HepG2 (cell line): ENCODE results near the gene NHERF2. TPM values are rescaled to one million over a fixed set of nuclear protein-coding genes. Genes with fewer than 3 reads are reported as not detected.

Experiments used
- ARID4A ChIP-seq: sonication (generic); formaldehyde crosslinking; IDR thresholded peaks from 2 replicates; pipeline ENCODE4 v1.5.0; 2020; ENCODE audit warnings: mild to moderate bottlenecking, missing genetic modification reagents, borderline replicate concordance
- ATF4 ChIP-seq, 2 experiments: fragments of 450-650 bp in 1 of 2; sonication (generic) in 1 of 2; formaldehyde crosslinking; IDR thresholded peaks; 2 replicates each; pipeline versions ENCODE4 v1.5.0 to v1.8.0; 2020 to 2022; ENCODE audit warnings: mild to moderate bottlenecking in 1 of 2, missing genetic modification reagents in 1 of 2
- BORCS8-MEF2B ChIP-seq: sonication (generic); formaldehyde crosslinking; IDR thresholded peaks from 2 replicates; pipeline ENCODE4 v1.8.0; 2022; ENCODE audit warnings: mild to moderate bottlenecking, missing genetic modification reagents
- GPBP1L1 ChIP-seq: sonication (generic); formaldehyde crosslinking; IDR thresholded peaks from 2 replicates; pipeline ENCODE4 v1.5.0; 2020; ENCODE audit warnings: mild to moderate bottlenecking, missing genetic modification reagents
- IRF2 ChIP-seq: IDR thresholded peaks from 2 replicates; pipeline ENCODE4 v1.6.1; 2018; ENCODE audit warnings: missing genetic modification reagents, missing compliant biosample characterization
- KIAA2018 ChIP-seq: sonication (generic); formaldehyde crosslinking; IDR thresholded peaks from 2 replicates; pipeline ENCODE4 v1.5.0; 2020; ENCODE audit warnings: mild to moderate bottlenecking, missing genetic modification reagents, borderline replicate concordance
- PHF8 ChIP-seq: sonication (generic); formaldehyde crosslinking; IDR thresholded peaks from 2 replicates; pipeline ENCODE4 v1.5.0; 2020; ENCODE audit warnings: missing genetic modification reagents
- PTBP1 ChIP-seq: fragments of 200-400 bp; formaldehyde crosslinking; IDR thresholded peaks from 2 replicates; pipeline ENCODE4 v1.6.1; 2018; ENCODE audit warnings: low read length, low read depth; ENCODE audit not compliant: poor library complexity, severe bottlenecking
- ZBTB21 ChIP-seq: sonication (generic); formaldehyde crosslinking; IDR thresholded peaks from 2 replicates; pipeline ENCODE4 v1.4.0; 2020; ENCODE audit warnings: missing genetic modification reagents
- ZFP36 ChIP-seq: fragments of 150-350 bp; IDR thresholded peaks from 2 replicates; pipeline ENCODE4 v1.6.1; 2018; ENCODE audit warnings: borderline replicate concordance, low read length, low read depth; ENCODE audit not compliant: partially characterized antibody
- ZNF124 ChIP-seq: sonication (generic); formaldehyde crosslinking; IDR thresholded peaks from 2 replicates; pipeline ENCODE4 v1.4.0; 2020; ENCODE audit warnings: missing genetic modification reagents
- ZNF367 ChIP-seq: sonication (generic); formaldehyde crosslinking; IDR thresholded peaks from 2 replicates; pipeline ENCODE4 v1.4.0; 2020; ENCODE audit warnings: missing genetic modification reagents, borderline replicate concordance
- ZNF768 ChIP-seq: sonication (generic); formaldehyde crosslinking; IDR thresholded peaks from 2 replicates; pipeline ENCODE4 v1.4.0; 2020; ENCODE audit warnings: missing genetic modification reagents
- polyA plus RNA-seq, 8 experiments: library from polyadenylated mRNA; depleted of rRNA in 3 of 8; stranded (reverse) in 7 of 8; unstranded in 1 of 8; fragments of >200 nt; fragmentation: Illumina TruSeq in 4 of 8; extraction: Trizol in 4 of 8; gene quantifications; 2 replicates each; pipeline versions ENCODE4 v1.2.1 to v1.2.3, GENCODE V29; 2011 to 2016; ENCODE audit warnings: low read depth in 4 of 8, missing spikeins in 1 of 8, mixed read lengths in 1 of 8; ENCODE audit not compliant: insufficient read depth in 1 of 8
- total RNA-seq, 5 experiments: library from RNA; depleted of rRNA; stranded (reverse); fragments of >200 nt; fragmentation: Illumina TruSeq; extraction: Trizol; gene quantifications; 2 replicates each; pipeline ENCODE4 v1.2.3, GENCODE V29; 2016; ENCODE audit warnings: low read depth in 1 of 5

NHERF2 gene
- total and polyA plus RNA-seq, 2 of the 13 experiments (the other 11 are each of a cell fraction or from before 2014, with no cell fraction given) = 23.7 to 39.3 TPM

- TF ChIP-seq ATF4 (CRISPR knock-in tag; IDR thresholded peaks at IDR 0.05) (peak in 1 of 2 experiments; percentile 87; a peak in 2 of 4 replicates), ZFP36 (no peak), IRF2 (CRISPR knock-in tag) (peak; percentile 51; the same call in 1 of the 2 replicates), KIAA2018 (no peak), GPBP1L1 (CRISPR knock-in tag) (no peak), PTBP1 (no peak), ARID4A (CRISPR knock-in tag) (peak; percentile 46; the same call in 1 of the 2 replicates), ZBTB21 (CRISPR knock-in tag) (no peak), ZNF768 (CRISPR knock-in tag) (no peak), BORCS8-MEF2B (CRISPR knock-in tag) (0 out of 2 replicates have a peak, but pooled peaks have one; percentile 14), ZNF124 (no peak), ZNF367 (no peak), PHF8 (0 out of 2 replicates have a peak, but pooled peaks have one; percentile 15)
These were observed 11.4 kb upstream of the NHERF2 start (continued) for GRCh38 chr16:2015117-2015946.
